Cardiac fibroblast (primary cell): ENCODE results near the gene INPP5J.

Experiments
- DNase-seq, 2 donors: peaks; one replicate each; pipeline versions ENCODE4 v3.0.0 to v3.0.0-alpha.2; 2010; ENCODE audit warnings: low read depth in 2 of 2
- H3K4me3 ChIP-seq, 2 donors: replicated peaks in 1 of 2; 1 replicate in 1 of 2; 2 replicates in 1 of 2; pipeline ENCODE4 v1.5.1; 2011; ENCODE audit warnings: low read depth in 2 of 2, low read length in 2 of 2, mild to moderate bottlenecking in 2 of 2, moderate library complexity in 1 of 2
- TF ChIP-seq, protein P1 (sequence below): IDR thresholded peaks from one replicate; pipeline ENCODE4 v1.5.1; 2011; ENCODE audit warnings: low read depth, mild to moderate bottlenecking, low read length, inconsistent platforms

INPP5J gene

DNA sequence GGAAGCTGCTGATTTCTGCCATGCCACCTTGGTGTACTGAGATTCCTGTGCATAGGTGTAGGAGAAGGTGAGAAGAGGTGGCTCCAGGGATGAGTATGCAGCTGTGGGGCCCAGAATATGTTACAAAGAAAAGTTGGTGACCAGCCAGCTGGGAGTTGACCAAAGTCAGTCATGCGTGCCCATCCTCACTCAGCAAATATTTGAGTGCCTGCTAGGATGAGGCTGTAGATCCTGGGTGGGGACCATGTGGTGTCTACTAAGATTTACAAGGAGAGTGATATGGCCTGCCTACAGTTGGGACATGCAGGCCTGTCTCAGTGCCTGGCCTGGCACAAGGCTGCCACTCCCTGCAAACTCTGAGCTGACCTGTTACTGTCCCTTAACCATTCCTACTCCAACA is 56.6 kb downstream of the INPP5J start:
- H3K4me3 ChIP-seq, result no peak overlapping the region
- TF ChIP-seq, protein P1, sequence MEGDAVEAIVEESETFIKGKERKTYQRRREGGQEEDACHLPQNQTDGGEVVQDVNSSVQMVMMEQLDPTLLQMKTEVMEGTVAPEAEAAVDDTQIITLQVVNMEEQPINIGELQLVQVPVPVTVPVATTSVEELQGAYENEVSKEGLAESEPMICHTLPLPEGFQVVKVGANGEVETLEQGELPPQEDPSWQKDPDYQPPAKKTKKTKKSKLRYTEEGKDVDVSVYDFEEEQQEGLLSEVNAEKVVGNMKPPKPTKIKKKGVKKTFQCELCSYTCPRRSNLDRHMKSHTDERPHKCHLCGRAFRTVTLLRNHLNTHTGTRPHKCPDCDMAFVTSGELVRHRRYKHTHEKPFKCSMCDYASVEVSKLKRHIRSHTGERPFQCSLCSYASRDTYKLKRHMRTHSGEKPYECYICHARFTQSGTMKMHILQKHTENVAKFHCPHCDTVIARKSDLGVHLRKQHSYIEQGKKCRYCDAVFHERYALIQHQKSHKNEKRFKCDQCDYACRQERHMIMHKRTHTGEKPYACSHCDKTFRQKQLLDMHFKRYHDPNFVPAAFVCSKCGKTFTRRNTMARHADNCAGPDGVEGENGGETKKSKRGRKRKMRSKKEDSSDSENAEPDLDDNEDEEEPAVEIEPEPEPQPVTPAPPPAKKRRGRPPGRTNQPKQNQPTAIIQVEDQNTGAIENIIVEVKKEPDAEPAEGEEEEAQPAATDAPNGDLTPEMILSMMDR, result no peak
- DNase-seq, result peak in 1 of 2 donors; percentile 26

DNA sequence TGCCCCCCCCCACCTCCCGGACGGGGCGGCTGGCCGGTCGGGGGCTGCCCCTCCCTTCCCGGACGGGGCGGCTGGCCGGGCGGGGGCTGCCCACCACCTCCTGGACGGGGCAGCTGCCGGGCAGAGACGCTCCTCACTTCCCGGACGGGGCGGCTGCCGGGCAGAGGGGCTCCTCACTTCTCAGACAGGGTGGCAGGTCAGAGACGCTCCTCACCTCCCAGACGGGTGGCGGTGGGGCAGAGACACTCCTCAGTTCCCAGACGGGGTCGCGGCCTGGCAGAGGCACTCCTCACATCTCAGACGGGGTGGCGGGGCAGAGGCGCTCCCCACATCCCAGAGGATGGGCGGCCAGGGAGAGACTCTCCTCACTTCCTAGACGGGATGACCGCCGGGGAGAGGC is 61.2 kb downstream of the INPP5J start:
- no peak for DNase-seq
- H3K4me3 ChIP-seq, result no peak overlapping the region
- TF ChIP-seq, protein P1, result no peak
